Activated gamma-delta T cell (primary cell): ENCODE measurements around the gene GLIS1.

Source experiments
- DNase-seq: peaks from one replicate; lab custom pipeline; 2025; lab: John Stamatoyannopoulos, UW

The GLIS1 gene

DNA sequence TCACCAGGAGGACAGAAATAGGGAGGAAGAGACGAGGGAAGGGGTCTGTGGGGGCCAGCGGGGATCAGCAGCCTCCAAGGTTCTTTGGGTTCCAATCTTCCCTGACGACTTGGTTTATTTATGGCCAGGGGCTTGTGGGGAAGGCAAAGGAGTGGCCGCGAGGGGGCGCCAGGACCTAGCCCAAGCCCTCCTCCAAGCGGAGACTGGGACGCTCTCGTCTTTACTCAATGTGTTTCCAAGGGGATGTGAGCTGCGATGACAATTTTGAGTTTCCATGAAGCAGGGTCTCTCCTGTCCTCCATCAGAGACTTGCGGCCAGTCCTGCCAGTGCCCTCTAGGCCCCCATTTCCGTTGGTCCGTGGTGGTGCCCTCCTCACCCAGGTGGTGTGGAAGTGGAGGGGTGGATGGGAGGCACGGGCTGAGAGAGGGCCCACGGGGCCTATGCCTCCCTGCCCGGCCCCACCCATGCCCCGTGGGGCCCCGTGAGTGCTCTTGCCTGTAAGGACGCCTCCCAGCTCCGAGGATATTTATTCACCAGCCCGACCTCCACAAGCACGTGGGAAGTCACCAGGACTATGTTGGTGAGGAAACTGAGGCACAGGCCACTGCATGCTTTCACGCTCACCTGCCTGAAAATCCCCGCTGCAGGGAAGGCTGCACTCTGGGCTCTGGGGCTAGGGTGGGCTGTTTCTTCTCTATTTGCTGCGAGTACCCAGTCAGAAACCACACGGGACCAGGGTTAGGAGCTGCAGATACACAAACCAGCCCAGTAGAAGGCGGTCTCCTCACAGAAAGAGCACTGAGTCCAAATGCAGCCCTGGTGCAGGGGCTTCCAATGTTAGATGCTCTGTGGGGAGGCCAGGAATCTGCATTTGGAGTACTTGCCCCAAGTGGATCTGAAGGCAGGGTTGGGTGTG, 253.2 kb downstream of the GLIS1 start:
- DNase-seq, result peak; percentile 43

DNA sequence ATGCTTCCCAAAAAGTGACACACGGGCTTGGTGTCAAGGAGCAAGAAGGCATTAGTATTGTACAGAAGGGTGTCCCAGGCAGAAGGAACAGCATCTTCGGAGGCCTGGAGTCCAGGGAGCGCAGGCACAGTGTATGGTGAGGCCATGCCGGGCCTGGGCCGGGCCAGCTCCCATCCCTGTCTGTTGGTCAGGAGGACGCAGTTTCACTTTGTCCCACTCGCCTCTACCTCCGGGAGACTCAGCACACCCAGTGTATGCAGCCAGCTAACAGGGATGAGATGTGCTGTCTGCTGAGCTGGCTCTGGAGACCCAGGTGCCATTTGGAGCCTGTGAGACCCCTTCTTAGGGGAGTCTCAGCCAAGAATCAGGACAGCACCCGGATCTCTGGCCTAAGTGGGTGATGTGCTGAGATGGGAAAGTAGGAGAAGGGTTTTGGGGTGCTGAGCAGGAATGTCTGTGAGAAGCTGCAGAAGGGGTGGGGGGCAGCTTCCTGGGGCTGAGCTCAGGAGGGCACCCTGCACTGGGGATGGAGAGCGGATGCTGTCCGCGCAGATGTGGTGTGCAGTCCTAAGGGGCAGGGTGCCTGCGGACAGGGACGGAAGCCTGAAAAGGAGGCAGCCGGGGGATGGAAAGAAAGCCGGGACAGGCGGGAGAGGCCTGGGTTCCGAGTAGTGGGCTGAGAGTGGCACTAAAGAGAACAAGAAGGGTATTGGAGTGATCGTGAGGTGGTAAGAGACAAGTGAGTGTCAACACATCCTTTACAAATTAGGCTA, 254.1 kb downstream of the GLIS1 start:
- no peak for DNase-seq

DNA sequence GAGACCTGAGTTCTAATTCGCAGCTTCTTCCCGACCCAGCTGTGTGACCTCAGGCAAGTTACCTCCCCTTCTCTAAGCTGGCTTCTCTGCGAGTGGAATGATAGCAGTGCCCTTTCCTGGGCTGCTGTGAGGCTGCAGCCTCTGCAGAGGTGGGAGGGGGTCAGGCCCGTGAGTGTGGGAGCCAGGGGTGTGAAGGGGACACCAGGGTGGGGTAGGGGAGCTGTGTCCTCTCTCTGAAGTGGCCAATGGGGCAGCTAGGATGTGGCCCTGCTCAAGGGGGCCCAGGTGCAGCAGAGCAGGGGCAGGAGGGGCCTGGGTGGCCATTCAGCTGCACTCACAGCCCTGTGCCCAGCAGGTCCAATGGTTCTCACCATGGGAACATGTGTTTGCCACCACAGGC, 255.3 kb downstream of the GLIS1 start:
- DNase-seq, result no peak

DNA sequence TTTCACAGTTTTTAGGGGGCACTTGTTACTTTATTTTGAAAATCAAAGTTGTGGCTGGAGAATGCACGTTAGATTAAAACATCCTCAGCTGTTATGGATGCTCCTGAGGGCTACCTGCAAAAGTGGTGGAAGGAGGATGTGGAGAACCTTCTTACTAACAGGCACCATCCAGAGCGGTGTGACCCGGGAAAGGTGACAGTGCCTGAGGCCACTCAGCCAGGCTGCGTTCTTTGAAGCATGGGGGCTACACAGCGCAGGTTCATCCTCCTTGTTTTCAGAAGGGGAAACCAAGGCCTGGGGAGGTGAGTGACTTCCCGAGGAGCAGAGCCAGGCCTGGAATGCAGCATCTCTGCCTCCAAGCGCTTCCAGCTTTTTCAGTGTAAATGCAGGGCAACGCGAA, 255.8 kb downstream of the GLIS1 start:
- DNase-seq, result no peak

DNA sequence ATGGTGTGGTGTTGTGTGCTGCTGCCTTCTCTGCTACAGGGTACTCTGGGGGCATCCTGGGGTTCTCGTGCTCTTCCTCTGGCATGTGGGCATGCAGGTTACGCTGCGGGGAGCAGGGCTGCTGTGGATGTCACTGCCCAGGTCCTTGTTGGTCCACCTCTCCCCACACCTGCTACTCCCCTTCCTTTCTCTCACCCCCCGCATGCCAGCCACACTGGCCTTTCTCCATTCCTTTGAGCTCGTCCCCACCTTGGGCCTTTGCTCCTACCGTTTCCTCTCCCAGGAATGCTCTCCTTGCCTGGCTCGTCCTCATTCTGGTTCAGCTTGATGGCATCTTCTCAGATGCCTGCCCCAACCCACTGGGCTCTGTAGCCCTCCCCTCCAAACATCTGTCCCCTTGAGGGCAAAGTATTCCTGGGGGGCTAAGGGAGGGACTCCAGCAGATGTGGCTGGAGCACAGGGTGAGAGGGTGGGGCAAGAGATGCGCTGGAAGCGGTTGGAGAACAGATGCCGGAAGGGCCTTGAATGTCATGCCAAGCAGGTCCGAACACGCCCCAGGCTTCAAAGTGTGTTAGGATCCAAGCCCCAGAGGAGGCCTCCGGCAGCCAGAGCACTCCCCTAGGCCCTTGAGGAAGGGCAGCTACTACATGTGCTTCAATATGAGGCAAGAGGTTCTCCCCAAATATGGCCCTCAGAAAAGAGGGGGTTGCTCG, 256.4 kb downstream of the GLIS1 start:
- no peak for DNase-seq

DNA sequence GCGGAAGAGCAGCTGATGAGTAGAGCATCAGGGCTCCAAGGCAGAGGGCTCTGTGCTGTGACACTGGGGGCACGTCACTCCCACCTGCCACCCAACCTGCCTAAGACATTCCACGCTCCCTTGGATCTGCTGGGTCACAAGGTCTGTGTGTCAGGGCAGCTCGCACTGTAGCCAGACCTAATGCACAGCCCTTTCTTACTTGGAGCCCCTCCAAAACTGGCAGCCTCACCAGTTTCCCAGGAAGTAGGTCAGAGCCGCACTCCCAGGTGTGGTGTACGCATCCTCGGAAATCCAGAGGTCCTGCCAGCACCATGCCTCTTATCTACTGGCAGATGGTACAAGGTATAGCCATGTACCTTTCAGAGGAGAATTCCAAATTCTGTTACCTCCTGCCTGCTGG, 257.5 kb downstream of the GLIS1 start:
- DNase-seq, result no peak

DNA sequence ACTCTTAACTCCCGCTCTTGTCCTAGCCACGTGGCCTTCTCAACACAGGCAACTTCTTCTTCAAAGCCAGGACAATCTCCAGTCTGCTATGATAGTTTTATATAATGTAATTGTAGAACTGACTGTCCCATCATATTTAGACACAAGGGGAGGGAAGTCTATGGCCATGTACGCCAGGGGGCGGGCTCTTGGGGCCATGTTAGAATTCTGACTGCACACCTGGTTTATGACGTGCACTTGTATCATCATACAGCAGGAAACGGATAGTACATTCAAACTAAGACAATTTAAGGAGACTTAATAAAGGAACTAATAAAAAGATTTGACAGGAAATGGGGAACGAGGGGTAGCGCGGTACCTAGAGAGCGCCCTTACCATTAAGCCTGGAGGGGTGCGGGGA, 258.3 kb downstream of the GLIS1 start:
- DNase-seq, result no peak

DNA sequence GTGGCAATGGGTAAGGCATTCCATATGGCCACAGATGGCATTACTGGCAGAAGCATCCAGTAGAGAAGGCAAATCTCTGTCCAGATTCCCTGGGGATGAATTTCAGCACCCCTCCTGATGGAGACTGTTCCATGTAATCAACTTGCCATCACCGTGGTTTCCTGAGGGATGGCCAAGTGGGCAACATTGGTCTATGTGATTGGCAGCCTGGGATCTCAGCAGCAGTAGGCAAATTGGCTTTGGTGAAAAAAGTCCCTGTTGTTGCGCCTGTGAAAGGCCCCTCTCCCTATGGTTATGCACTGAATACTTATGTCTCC, 260.5 kb downstream of the GLIS1 start:
- no peak for DNase-seq

DNA sequence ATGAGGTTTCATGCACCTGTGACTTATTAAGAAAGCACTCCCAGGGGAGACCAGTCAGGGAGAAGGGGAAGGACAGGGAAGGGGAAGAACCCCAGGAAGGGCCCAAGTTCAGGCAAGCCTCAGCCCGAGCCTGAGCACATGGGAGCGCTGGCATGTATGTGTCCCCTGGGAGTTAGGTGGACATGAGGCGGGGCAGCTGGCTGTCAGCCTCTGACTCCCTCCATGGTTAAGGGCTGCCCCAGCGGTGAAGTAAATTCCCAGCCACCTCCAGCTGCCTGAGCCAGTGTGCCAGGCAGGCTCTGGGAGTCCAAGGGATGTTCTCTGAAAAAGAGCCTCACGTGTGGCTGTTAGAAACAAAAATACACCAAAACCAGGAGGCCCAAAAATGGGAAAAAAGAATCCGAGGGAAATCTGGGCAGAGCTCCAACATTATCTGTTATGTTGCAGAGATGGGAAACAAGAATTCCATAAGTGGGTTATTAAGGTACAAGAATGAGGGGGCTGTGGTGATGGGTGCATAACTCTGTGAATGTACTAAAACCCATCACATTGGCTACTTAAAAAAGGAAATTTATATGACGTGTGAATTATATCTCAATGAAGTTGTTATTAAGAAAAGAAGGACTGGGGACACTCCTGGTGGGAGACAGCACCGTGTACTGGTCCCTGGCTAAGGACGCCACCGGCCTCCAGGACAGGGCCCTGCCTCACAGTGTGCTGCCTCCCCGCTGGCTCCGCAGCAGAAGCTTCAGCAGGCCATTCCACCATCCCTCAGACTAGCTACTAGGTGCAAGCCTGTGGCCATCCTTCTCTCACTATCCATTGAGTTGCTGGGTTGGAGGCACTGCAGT, 261.1 kb downstream of the GLIS1 start:
- no peak for DNase-seq

DNA sequence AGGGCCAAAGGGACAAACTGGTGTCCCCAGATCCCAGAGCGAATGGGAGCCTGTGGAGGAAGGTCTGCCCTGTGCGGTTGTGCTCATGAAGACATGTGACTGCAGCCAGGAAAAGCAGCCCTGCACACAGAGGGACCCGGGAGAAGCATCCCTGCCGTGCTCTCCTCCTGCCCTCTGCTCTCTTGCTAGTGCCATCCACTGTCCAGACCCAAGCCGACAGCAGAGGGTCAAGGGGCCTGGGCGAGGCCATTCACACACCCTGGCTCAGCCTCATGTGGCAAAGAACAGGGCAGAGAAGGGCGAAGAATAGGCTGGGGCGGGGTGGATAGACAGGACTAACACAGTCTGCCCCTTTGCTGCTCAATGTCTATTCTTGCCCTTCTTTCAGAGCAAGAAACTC, 262.4 kb downstream of the GLIS1 start:
- no peak for DNase-seq

DNA sequence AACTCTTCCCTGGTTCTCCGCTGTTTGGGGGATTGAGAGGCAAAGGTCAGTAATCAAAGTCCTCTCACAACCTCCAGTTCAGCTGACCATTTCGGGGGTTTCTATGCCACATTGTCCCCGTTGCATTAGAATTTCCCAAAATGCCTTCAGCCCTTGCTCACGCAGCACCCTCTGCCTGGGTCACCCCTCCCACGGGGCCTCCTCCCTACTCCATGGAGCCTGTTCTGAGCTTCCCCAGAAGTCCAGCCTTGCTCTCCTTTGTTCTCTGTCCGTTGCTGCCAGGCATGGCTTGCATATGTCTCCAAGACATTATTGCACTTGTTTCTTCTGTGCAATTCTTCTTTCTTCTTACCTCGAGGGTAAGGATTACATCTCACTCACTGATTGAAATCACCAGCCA, 263.3 kb downstream of the GLIS1 start:
- no peak for DNase-seq

DNA sequence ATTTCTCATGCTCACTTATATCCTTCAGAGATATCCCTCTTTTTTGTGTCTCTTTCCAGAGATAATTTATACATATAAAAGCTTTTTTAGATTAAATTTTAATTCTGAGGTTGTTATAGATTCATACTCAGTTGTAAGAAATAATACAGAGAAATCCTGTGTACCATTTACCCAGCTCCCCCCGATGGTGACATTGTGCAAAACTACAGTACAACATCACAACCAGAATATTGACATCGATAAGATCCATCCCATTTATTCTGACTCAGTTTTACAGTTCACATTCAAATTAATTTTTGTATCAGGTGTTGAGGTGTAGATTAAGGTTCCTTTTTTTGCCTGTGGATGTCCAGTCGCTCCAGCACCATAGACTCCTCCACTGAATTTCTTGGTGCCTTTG, 265.5 kb downstream of the GLIS1 start:
- DNase-seq, result no peak

DNA sequence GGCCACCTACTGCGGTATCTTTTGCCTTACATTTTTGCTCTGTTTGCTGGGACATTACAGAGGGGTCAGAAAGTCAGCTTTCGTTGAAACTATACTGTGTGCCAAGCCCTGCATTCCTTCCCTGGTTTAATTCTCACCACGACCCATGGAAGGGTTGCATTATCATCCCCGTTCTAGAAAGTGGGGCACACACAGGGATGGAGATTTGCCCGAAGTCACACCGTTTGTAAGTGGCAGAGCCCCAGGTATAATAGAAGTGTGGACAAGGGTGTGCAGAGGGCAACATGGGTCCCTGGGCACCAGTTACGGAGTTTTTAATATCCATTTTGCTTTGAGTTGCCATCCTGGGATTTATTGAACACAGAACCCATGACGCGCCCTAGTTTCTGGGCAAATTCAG, 268.0 kb downstream of the GLIS1 start:
- no peak for DNase-seq

DNA sequence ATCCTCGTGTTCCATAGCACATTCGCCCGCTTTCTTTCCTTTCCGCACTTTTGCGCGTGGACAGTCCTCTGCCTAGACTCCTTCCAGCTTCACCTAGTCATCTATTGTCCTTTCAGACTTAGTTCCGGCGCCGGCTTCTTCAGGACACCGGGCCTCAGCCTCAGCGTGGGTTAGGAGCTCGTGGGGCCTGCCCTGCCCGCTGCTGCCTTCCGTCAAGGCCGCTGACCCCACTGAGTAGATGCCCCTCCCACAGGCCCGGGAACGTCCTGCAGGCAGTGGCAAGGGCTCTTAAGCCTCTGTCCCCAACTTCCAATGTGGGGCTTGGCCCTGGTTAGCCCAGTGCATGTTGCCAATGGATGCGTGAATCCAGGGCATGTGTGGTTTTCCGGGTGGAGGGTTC, 268.4 kb downstream of the GLIS1 start:
- no peak for DNase-seq

DNA sequence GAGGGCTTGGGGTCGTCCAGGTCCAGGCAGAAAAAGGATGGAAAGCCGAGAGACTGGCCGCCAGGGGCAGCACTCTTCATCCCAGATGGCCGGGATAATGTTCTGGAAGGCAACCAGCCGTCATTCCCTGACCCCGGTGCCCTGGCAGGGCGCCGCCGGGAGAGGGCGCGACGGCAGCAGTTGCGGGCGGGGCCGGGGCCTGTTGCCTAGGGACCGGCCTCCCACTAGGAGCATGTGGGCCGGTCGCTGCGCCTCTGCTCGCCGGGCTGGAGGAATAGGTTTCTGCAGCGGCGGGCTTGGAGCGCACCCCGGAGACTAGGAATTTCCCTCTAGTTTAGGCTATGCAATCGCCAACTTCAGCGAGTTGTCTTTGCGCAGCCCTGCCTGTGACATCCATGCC, 268.8 kb downstream of the GLIS1 start:
- DNase-seq, result no peak

DNA sequence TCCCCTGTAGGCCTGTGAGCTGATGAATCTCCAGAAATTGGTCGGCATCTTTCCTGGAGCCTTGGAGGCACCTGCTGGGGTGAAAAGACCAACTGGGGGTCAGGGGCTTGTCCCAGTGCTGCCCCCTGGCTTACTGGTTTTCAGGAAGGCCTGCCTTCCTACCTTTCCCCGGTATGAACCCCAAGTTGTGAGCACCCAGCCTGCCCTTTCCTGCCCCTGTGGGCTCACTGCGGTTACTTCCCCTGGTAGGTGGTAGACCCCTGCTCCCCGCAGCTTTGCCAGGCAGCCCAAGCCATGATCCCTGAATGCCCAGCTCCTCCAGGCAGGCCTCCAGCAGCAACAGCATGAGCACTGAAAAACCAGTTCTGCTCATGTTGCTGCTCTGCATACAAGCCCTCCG, 269.6 kb downstream of the GLIS1 start:
- no peak for DNase-seq

DNA sequence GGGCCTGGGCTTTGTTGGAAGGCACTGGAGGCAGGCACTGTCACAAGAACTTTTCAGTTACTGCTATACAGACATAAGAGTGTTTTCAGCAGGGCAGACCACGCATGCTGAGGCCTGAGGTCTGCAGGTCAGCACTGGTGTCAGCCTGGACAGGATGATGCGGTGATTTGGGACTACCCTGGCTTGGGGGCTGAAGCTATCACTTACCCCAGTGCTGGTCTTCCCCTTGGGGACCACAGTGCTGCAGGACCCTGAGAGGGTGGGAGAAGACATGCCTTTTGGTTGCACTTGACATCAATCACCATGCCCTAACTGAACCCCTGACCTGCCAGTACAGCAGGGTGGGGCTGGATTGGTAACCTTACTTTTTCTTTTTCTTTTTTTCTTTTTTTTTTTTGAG, 270.6 kb downstream of the GLIS1 start:
- no peak for DNase-seq

DNA sequence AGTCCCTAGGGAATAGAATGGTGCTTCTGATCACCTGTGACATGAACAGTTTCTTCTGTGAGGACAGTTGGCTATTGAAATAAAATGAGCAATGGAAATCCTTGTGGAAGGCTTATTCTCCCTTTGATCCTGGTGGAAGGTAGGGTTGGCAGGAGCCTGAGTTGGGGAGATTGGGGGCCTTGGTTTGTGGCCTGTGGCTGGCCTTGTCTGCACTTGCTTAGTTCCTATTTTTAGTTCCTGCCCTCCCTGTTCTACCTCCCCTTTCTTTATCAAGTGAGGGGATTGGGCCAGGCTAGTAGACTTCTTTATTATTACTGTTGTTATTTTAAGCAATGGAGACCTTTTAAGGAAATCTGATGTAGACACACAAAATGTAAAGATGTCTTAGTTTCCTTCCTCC, 271.6 kb downstream of the GLIS1 start:
- DNase-seq, result no peak

DNA sequence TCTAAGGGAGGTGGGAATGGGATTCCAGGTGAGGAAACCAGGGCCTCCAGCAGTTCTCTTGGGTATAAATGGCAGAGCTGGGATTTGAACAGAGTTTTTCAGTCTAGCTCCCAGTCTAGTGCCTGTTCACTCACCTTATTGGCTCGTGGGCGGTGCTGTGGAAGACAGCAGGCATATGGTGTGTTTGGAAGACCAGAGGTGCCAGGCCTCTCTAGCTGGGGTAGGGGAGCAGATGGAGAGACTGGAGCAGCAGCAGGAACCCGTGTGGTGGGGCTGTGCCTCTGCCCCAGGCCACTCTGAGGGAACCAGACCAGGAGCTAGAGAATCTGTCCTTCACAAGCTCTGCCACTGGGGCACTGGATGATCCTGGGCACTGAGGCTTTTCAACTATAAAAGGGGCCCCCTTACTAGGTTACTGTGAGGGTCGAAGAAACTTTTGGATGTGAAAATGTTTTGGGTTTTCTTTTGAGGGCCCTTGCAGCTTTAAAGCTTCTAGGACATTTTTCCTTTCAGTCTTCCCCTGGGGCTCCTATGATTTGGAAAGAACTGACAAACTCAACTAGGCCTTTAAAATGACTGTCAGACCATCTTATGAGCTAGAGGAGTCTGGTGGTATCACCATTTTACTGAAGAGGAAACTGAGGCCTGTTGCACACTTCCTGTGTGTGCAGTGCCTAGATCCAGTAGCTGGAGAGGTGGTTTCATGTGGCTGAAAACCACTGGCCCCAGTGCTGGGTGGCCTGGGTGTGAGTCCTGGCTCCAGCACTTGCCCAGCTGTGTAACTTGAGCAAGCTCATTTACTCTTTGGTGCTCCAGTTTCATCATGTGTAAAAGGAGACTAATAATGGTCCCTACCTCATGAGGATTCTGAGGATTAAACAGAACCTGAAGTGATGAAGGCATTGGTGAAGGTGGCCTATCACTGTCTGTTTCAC, 273.7 kb downstream of the GLIS1 start:
- DNase-seq, result no peak

DNA sequence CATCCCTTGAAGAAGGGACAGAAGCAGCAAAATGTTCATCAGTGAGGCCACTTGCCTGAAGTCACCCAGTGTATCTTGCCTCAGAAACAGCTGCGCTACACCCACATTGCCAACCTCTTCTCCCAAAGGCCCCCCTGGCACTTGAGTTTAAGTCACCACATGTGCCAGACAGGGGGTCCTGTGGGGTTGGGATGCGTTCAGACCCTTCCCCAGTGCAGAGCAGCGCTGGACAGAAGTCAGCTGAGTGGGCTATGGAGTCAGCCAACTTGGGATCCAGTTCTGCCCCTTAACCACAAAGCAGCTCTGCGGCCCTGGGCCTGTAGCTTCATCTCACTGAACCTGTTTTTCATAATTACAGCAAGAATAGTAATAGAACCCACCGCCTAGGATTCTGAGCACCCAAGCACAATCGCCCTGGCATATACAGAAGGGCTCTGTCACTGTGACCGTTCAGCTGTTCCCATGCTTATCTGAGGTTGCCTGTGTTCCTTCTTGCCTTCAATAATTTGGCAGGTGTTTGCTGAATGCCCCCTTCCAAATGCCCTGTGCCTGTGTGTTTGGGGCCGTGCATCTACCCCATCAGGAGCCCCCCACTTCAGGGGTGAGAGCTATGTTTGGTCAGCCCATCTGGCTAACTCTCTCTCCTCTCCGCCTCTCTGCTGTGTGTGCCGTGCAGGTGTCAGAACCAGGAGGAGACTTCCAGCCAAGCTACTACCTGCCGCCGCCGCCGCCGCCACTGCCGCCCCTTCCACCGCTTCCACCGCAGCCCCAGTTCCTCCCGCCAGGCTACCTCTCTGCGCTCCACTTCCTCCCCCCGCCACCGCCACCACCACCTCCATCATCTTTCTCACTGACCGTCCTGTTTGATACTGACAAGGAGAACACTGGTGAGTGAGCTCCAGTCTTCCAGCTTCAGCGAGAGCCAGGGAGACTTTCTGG, 274.7 kb downstream of the GLIS1 start:
- DNase-seq, result no peak
